ENCODE data around the gene RBBP8NL. TPM values are rescaled to one million over a fixed set of nuclear protein-coding genes. Genes with fewer than 3 reads are reported as not detected.

The RBBP8NL gene
- total RNA-seq, 4 donors from 2014 or later, result not detected

DNA sequence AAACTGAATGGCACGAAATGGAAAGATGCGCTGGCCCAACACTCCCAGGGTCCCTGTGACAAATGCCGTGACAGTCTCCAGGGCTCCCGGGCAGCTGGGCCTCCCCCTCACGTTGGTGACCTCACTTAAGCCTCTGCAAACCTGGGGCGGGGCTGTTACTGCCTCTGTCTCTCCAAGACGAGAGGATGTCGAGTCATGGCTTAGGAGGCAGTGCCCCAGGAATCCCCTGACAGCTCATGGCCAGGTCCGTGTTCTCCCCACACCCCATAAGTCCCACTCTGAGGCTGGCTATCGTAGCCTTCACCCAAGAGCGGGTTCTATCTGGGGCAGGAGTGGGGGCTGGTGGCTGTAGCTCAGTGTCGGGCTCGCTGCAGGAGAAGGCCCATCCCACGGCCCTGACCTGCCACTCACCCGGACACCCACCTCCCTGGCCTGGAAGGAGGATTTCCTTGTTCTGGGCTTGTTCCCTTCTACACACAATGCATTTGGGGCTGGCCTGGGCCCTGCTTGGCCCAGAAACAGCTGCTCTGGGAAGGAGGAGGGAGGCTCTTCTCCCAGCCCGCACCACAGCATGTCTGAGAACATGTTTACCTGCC, 46.0 kb downstream of the RBBP8NL start:
- no peak for DNase-seq (ENCODE audit: extremely low spot score)
- WGBS, result 74% methylated on average over 11 of the region's 16 CpGs
- no peaks in the 10 kb centered on the region for H3K9me3 ChIP-seq
- H3K36me3 ChIP-seq, result no peaks in the 10 kb centered on the region
- intact Hi-C loops (cut with DNase I), result no loop called here
- TF ChIP-seq POLR2A (IDR thresholded peaks at IDR 0.05; ENCODE audit: low read depth) (no peak), EP300 (IDR thresholded peaks at IDR 0.05) (no peak), POLR2AphosphoS5 (IDR thresholded peaks at IDR 0.05) (peak; percentile 45 to 54)
- TF ChIP-seq, protein P1, sequence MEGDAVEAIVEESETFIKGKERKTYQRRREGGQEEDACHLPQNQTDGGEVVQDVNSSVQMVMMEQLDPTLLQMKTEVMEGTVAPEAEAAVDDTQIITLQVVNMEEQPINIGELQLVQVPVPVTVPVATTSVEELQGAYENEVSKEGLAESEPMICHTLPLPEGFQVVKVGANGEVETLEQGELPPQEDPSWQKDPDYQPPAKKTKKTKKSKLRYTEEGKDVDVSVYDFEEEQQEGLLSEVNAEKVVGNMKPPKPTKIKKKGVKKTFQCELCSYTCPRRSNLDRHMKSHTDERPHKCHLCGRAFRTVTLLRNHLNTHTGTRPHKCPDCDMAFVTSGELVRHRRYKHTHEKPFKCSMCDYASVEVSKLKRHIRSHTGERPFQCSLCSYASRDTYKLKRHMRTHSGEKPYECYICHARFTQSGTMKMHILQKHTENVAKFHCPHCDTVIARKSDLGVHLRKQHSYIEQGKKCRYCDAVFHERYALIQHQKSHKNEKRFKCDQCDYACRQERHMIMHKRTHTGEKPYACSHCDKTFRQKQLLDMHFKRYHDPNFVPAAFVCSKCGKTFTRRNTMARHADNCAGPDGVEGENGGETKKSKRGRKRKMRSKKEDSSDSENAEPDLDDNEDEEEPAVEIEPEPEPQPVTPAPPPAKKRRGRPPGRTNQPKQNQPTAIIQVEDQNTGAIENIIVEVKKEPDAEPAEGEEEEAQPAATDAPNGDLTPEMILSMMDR (IDR thresholded peaks at IDR 0.05), result no peak
- peaks cover 52 to 68% (median 61%) of the 10 kb centered on the region in 4 donors for H3K4me1 ChIP-seq
- H3K4me3 ChIP-seq, result no peak overlapping the region
- peak overlapping the region; percentile 54 to 77 (median 67) for H3K27ac ChIP-seq (replicated peaks in 1 of 4)
- H3K27me3 ChIP-seq, result no peaks in the 10 kb centered on the region

DNA sequence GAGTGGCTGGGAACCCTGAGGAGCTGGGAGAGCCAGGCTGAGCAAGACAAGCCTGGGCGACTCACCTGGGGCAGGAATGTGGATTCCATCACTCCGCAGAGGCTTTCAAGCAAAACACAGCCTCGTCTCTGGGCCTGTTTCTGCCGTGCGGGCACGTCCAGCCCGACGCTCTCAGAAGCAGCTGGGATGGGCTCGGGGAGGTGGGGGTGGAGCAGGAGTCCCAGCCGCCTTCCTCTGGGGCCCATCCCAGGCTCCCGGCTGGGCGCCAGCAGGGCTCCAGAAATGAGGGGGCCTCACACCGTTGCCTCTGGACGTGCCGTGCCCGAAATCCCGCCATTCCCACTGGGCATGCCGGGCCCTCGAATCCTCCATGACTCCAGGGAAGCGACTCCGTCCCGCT, 49.1 kb downstream of the RBBP8NL start:
- Histone ChIP-seq H3K27ac (replicated peaks in 1 of 4) (peak overlapping the region; percentile 74 to 97 (median 81)), H3K27me3 (no peaks in the 10 kb centered on the region), H3K9me3 (no peaks in the 10 kb centered on the region), H3K4me3 (no peak overlapping the region), H3K4me1 (peaks cover 54 to 76% (median 72%) of the 10 kb centered on the region in 4 donors), H3K36me3 (no peaks in the 10 kb centered on the region)
- intact Hi-C loops (cut with DNase I), result loop anchor here (5.0 kb wide), 1 partner anchor 36 kb away; no protein-coding TSS in a partner anchor
- WGBS, result 42% methylated on average over 16 of the region's 22 CpGs
- no peak for DNase-seq (ENCODE audit: extremely low spot score)
- no peak for TF ChIP-seq POLR2A (IDR thresholded peaks at IDR 0.05; ENCODE audit: low read depth)
- no peak for TF ChIP-seq EP300 (IDR thresholded peaks at IDR 0.05)
- TF ChIP-seq, protein P1 (IDR thresholded peaks at IDR 0.05), result no peak
- TF ChIP-seq POLR2AphosphoS5 (IDR thresholded peaks at IDR 0.05), result no peak

DNA sequence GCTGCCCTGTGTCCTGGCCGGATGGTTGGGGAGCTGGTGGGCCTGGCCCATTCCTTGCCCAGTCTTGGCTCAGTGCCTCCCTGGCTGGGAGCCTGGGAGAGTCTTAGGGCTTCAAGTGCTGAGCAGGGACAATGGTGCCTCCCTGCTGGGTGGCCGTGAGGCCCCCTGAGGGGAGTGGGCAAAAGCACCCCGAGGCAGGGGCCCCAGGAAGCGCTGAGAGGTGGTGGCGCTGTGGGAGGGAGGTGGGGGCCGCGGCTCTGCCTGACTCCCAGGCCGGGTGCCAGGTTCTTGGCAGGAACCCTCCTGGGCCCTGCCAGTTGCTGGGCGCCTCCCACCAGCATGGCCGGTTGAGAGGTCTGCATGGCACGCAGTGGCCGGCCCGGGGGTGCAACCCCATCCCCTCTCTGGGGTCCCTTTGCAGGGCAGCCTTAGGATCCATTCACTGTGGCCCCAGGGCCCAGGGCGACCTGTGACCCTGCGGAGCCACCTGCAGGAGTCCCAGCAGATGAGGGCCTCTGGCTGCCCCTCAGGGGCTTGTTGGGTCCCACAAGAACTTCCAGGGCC, 49.6 kb downstream of the RBBP8NL start:
- 50% methylated on average over 1 of the region's 15 CpGs for WGBS

DNA sequence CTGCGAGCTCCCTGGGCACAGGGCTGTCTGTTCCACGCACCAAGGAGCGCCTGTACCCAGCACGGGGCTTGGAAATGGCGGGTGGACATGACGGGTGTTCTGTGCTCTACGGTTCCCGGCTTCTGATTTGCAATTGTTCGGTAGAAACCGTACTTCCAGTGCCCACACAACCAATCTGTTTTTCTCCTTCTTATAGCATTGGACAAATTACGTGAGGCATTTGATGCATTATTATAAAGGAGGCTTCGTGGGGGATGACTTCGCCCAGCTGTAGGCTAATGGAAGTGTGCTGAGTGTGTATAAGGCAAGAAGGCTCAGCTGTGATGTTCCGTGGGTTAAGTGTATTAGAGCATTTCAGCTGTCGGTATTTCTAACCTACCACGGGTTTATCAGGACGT, 50.3 kb downstream of the RBBP8NL start:
- peaks cover 48 to 78% (median 72%) of the 10 kb centered on the region in 4 donors for H3K4me1 ChIP-seq
- intact Hi-C loops (cut with DNase I), result loop anchor here (5.0 kb wide), 1 partner anchor 35 kb away; no protein-coding TSS in a partner anchor
- H3K27ac ChIP-seq (replicated peaks in 1 of 4), result peak overlapping the region; percentile 74 to 97 (median 81)
- H3K36me3 ChIP-seq, result no peaks in the 10 kb centered on the region
- WGBS, result 71% methylated on average over 17 of the region's 17 CpGs
- no peak for DNase-seq (ENCODE audit: extremely low spot score)
- TF ChIP-seq POLR2A (IDR thresholded peaks at IDR 0.05; ENCODE audit: low read depth) (no peak), POLR2AphosphoS5 (IDR thresholded peaks at IDR 0.05) (no peak), EP300 (IDR thresholded peaks at IDR 0.05) (no peak)
- TF ChIP-seq, protein P1 (IDR thresholded peaks at IDR 0.05), result no peak
- no peaks in the 10 kb centered on the region for H3K27me3 ChIP-seq
- no peaks in the 10 kb centered on the region for H3K9me3 ChIP-seq
- no peak overlapping the region for H3K4me3 ChIP-seq

More for the DNA sequence above, 49.6 kb downstream of the RBBP8NL start:
- DNase-seq (ENCODE audit: extremely low spot score), result no peak
- Histone ChIP-seq H3K27ac (replicated peaks in 1 of 4) (peak overlapping the region; percentile 74 to 97 (median 81)), H3K4me1 (peaks cover 54 to 77% (median 72%) of the 10 kb centered on the region in 4 donors), H3K4me3 (no peak overlapping the region), H3K9me3 (no peaks in the 10 kb centered on the region), H3K36me3 (no peaks in the 10 kb centered on the region), H3K27me3 (no peaks in the 10 kb centered on the region)
- TF ChIP-seq EP300 (IDR thresholded peaks at IDR 0.05) (no peak), POLR2AphosphoS5 (IDR thresholded peaks at IDR 0.05) (no peak), POLR2A (IDR thresholded peaks at IDR 0.05; ENCODE audit: low read depth) (no peak)
- TF ChIP-seq, protein P1 (IDR thresholded peaks at IDR 0.05), result no peak
- intact Hi-C loops (cut with DNase I), result loop anchor here (5.0 kb wide), 1 partner anchor 35 kb away; no protein-coding TSS in a partner anchor

Measured in esophagus muscularis mucosa (tissue), 4 donors.